DND-41 (cell line): ENCODE measurements around the gene PRRT4.

ENCODE experiments used
- ATAC-seq: fragments of 200-7000 bp; cut with Tn5 transposase; 3 replicates; pipeline ENCODE4 v1.9.1; 2021; ENCODE audit warnings: low read depth; ENCODE audit not compliant: insufficient read depth
- DNase-seq: peaks from one replicate; pipeline ENCODE4 v3.0.0-alpha.2; 2020
- H2AFZ ChIP-seq: 2 replicates; pipeline ENCODE4 v1.6.0; 2012; ENCODE audit warnings: low read depth, low read length
- H3K27ac ChIP-seq: 2 replicates; pipeline ENCODE4 v1.5.1; 2012; ENCODE audit warnings: low read length, inconsistent platforms
- H3K27me3 ChIP-seq: fragments of 200-600 bp; sonication (generic); 2 replicates; pipeline ENCODE4 v1.6.0; 2012; ENCODE audit warnings: low read length, mild to moderate bottlenecking, inconsistent platforms; ENCODE audit not compliant: insufficient read depth, poor library complexity
- H3K36me3 ChIP-seq: 2 replicates; pipeline ENCODE4 v1.5.1; 2012; ENCODE audit warnings: low read length, inconsistent platforms; ENCODE audit not compliant: insufficient read depth
- H3K4me1 ChIP-seq: 2 replicates; pipeline ENCODE4 v1.5.1; 2012; ENCODE audit warnings: mild to moderate bottlenecking, low read length; ENCODE audit not compliant: insufficient read depth
- H3K4me2 ChIP-seq: 2 replicates; pipeline ENCODE4 v1.6.0; 2012; ENCODE audit warnings: mild to moderate bottlenecking, moderate library complexity, low read length, inconsistent platforms; ENCODE audit not compliant: insufficient read depth
- H3K4me3 ChIP-seq, 2 experiments: fragments of 200-600 bp in 1 of 2; shearing (Covaris generic) in 1 of 2; 2 replicates each; pipeline ENCODE4 v1.5.1; 2012 to 2016; ENCODE audit warnings: inconsistent platforms in 2 of 2, low read length in 2 of 2, mild to moderate bottlenecking in 2 of 2, low read depth in 1 of 2, moderate library complexity in 1 of 2
- H3K79me2 ChIP-seq: 2 replicates; pipeline ENCODE4 v1.6.0; 2012; ENCODE audit warnings: low read length, inconsistent platforms; ENCODE audit not compliant: insufficient read depth
- H3K9ac ChIP-seq: 2 replicates; pipeline ENCODE4 v1.6.0; 2012; ENCODE audit warnings: low read depth, mild to moderate bottlenecking, inconsistent platforms, low read length, moderate library complexity
- H3K9me3 ChIP-seq: 2 replicates; pipeline ENCODE4 v1.5.1; 2012; ENCODE audit warnings: low read length, moderate library complexity, mild to moderate bottlenecking, inconsistent platforms; ENCODE audit not compliant: insufficient read depth, severe bottlenecking
- H4K20me1 ChIP-seq: 2 replicates; pipeline ENCODE4 v1.6.0; 2012; ENCODE audit warnings: low read length; ENCODE audit not compliant: insufficient read depth
- CTCF ChIP-seq: IDR thresholded peaks from 2 replicates; pipeline ENCODE4 v1.5.1; 2012; ENCODE audit warnings: borderline replicate concordance, low read length, moderate library complexity, mild to moderate bottlenecking; ENCODE audit not compliant: poor library complexity, severe bottlenecking; ENCODE audit errors: extremely low read depth
- EZH2 ChIP-seq: IDR thresholded peaks from 3 replicates; pipeline ENCODE4 v1.6.1; 2012; ENCODE audit warnings: borderline replicate concordance, low read depth, mild to moderate bottlenecking, moderate library complexity, low read length, inconsistent platforms; ENCODE audit not compliant: severe bottlenecking

The PRRT4 gene

GRCh38 chr7:128309124-128309523, 52.4 kb downstream of the PRRT4 start:
- Histone ChIP-seq H3K4me1 (no peaks in the 10 kb centered on the region), H3K4me3 (no peak overlapping the region), H2AFZ (no peak overlapping the region), H3K4me2 (no peak overlapping the region), H3K36me3 (peaks cover 94% of the 10 kb centered on the region), H3K27ac (no peak overlapping the region), H3K79me2 (no peaks in the 10 kb centered on the region), H3K9me3 (no peaks in the 10 kb centered on the region), H3K9ac (no peak overlapping the region), H3K27me3 (no peaks in the 10 kb centered on the region), H4K20me1 (no peaks in the 10 kb centered on the region)
- no peak for TF ChIP-seq CTCF
- no peak for TF ChIP-seq EZH2
- no peak for DNase-seq
- no peak for ATAC-seq

GRCh38 chr7:128307061-128307460, 54.4 kb downstream of the PRRT4 start:
- Histone ChIP-seq H3K27me3 (no peaks in the 10 kb centered on the region), H2AFZ (no peak overlapping the region), H3K4me3 (no peak overlapping the region), H3K4me1 (no peaks in the 10 kb centered on the region), H3K36me3 (peaks cover 85% of the 10 kb centered on the region), H3K9ac (no peak overlapping the region), H4K20me1 (no peaks in the 10 kb centered on the region; the same call in 1 of the 2 replicates), H3K27ac (no peak overlapping the region), H3K79me2 (no peaks in the 10 kb centered on the region), H3K4me2 (no peak overlapping the region), H3K9me3 (no peaks in the 10 kb centered on the region)
- ATAC-seq = no peak
- DNase-seq = no peak
- no peak for TF ChIP-seq EZH2
- no peak for TF ChIP-seq CTCF

- ATAC-seq (no peak), DNase-seq (no peak)
- TF ChIP-seq EZH2 (no peak), CTCF (no peak)
- Histone ChIP-seq H3K27me3 (no peaks in the 10 kb centered on the region), H3K9ac (no peak overlapping the region), H3K9me3 (no peaks in the 10 kb centered on the region), H3K79me2 (no peaks in the 10 kb centered on the region), H3K4me1 (no peaks in the 10 kb centered on the region), H3K4me2 (no peak overlapping the region), H3K4me3 (no peak overlapping the region), H2AFZ (no peak overlapping the region), H4K20me1 (no peaks in the 10 kb centered on the region; the same call in 1 of the 2 replicates), H3K27ac (no peak overlapping the region), H3K36me3 (peaks cover 57% of the 10 kb centered on the region)
Observed at GRCh38 chr7:128304212-128304611, 57.3 kb downstream of the PRRT4 start.

GRCh38 chr7:128303643-128304042, 57.8 kb downstream of the PRRT4 start:
- no peak overlapping the region for H3K4me3 ChIP-seq
- no peak for TF ChIP-seq EZH2
- no peak for TF ChIP-seq CTCF
- no peaks in the 10 kb centered on the region for H3K79me2 ChIP-seq
- H3K27ac ChIP-seq = no peak overlapping the region
- no peaks in the 10 kb centered on the region for H3K9me3 ChIP-seq
- DNase-seq = no peak
- ATAC-seq = no peak
- H3K4me2 ChIP-seq = no peak overlapping the region
- no peaks in the 10 kb centered on the region; the same call in 1 of the 2 replicates for H4K20me1 ChIP-seq
- H3K27me3 ChIP-seq = no peaks in the 10 kb centered on the region
- no peaks in the 10 kb centered on the region for H3K4me1 ChIP-seq
- H2AFZ ChIP-seq = no peak overlapping the region
- no peak overlapping the region for H3K9ac ChIP-seq
- H3K36me3 ChIP-seq = peaks cover 53% of the 10 kb centered on the region
